Naive thymus-derived CD8-positive, alpha-beta T cell (primary cell): ENCODE results near the gene MATK. TPM values are rescaled to one million over a fixed set of nuclear protein-coding genes. Genes with fewer than 3 reads are reported as not detected.

ENCODE experiments used
- ATAC-seq, 2 donors: fragments of 150-1000 bp; cut with Tn5 transposase in 1 of 2; sonication (Bioruptor Pico), chemical (Tn5 transposase) in 1 of 2; 1 replicate in 1 of 2; 2 replicates in 1 of 2; pipeline ENCODE4 v1.10.0; 2021; ENCODE audit warnings: mild to moderate bottlenecking in 2 of 2, moderate library complexity in 2 of 2
- POLR2A ChIA-PET: fragments of 350-600 bp; sonication (Branson Sonifier 250); formaldehyde crosslinking; loops from one replicate; lab custom pipeline; 2021; ENCODE audit warnings: antibody characterized with exemption; lab: Charles Lee
- DNase-seq, 10 donors: peaks; one replicate each; pipeline versions ENCODE4 v3.0.0 to v3.0.0-alpha.2; 2020 to 2022
- H3K27ac Mint-ChIP-seq, 10 donors: one replicate each; pipeline ENCODE4 v1.8.0; 2020 to 2022; ENCODE audit warnings: mild to moderate bottlenecking in 10 of 10, mixed read lengths in 10 of 10, moderate library complexity in 4 of 10, inconsistent platforms in 1 of 10
- H3K27me3 Mint-ChIP-seq, 5 donors: one replicate each; pipeline ENCODE4 v1.8.0; 2021 to 2022; ENCODE audit warnings: mixed read lengths in 5 of 5
- H3K36me3 Mint-ChIP-seq, 3 donors: one replicate each; pipeline ENCODE4 v1.8.0; 2020 to 2022; ENCODE audit warnings: mixed read lengths in 3 of 3, mild to moderate bottlenecking in 2 of 3, inconsistent platforms in 1 of 3
- H3K4me1 Mint-ChIP-seq, 4 donors: one replicate each; pipeline ENCODE4 v1.8.0; 2021 to 2022; ENCODE audit warnings: mixed read lengths in 4 of 4
- H3K4me3 Mint-ChIP-seq, 10 donors: one replicate each; pipeline ENCODE4 v1.8.0; 2020 to 2022; ENCODE audit warnings: mild to moderate bottlenecking in 10 of 10, mixed read lengths in 10 of 10, moderate library complexity in 6 of 10, inconsistent platforms in 1 of 10
- H3K9me3 Mint-ChIP-seq, 9 donors: one replicate each; pipeline ENCODE4 v1.8.0; 2020 to 2022; ENCODE audit warnings: mixed read lengths in 9 of 9, mild to moderate bottlenecking in 3 of 9, inconsistent platforms in 1 of 9, moderate library complexity in 1 of 9
- polyA plus RNA-seq, 3 donors: library from polyadenylated mRNA; unstranded; fragments of 300-500 nt; fragmentation: Illumina TruSeq; gene quantifications; one replicate each; pipeline ENCODE4 v1.2.3, GENCODE V29; 2021
- total RNA-seq, 8 experiments: library from RNA in 2 of 8; stranded (reverse) in 2 of 8; gene quantifications; one replicate each; pipeline ENCODE4 v1.2.3 and lab custom pipeline; 2021 to 2026

The MATK gene
- total and polyA plus RNA-seq, 5 experiments from 2014 or later = 1.7 to 69.6 (median 25.2) TPM

- no peaks in the 10 kb centered on the region for H3K9me3 Mint-ChIP-seq
- no peaks in the 10 kb centered on the region for H3K36me3 Mint-ChIP-seq
- no peak for ATAC-seq
- no peaks in the 10 kb centered on the region for H3K27me3 Mint-ChIP-seq
- POLR2A ChIA-PET = interaction anchor here (0.5 to 3.6 kb wide), 4 partner anchors 9 to 1076 kb away, joined by 5 to 57 read pairs (median 8); partner anchors contain the start of genes APBA3 and MRPL54
- H3K27ac Mint-ChIP-seq = peak overlapping the region; percentile 77 to 97 (median 92)
- peak overlapping the region; percentile 49 to 87 (median 71) for H3K4me3 Mint-ChIP-seq
- H3K4me1 Mint-ChIP-seq = peaks cover 20 to 63% (median 50%) of the 10 kb centered on the region in 4 donors
- DNase-seq = no peak
These were observed 27.6 kb upstream of the MATK start for GRCh38 chr19:3813473-3814392.

GRCh38 chr19:3810708-3811355 lies 24.7 kb upstream of the MATK start:
- H3K4me3 Mint-ChIP-seq = peak overlapping the region in 2 of 10 donors; percentile 25 to 30
- POLR2A ChIA-PET = interaction anchor here (1.3 to 3.6 kb wide), 3 partner anchors 11 to 49 kb away, joined by 5 to 57 read pairs (median 13); partner anchors contain the start of genes APBA3 and MRPL54
- peak overlapping the region in 5 of 10 donors; percentile 15 to 87 (median 56) for H3K27ac Mint-ChIP-seq
- no peaks in the 10 kb centered on the region for H3K36me3 Mint-ChIP-seq
- no peak for DNase-seq
- ATAC-seq = no peak
- no peaks in the 10 kb centered on the region for H3K27me3 Mint-ChIP-seq
- H3K9me3 Mint-ChIP-seq = peaks cover 0 to 2% (median 0%) of the 10 kb centered on the region in 9 donors
- H3K4me1 Mint-ChIP-seq = peaks cover 20 to 62% (median 49%) of the 10 kb centered on the region in 4 donors

- H3K36me3 Mint-ChIP-seq = no peaks in the 10 kb centered on the region
- peaks cover 0 to 2% (median 0%) of the 10 kb centered on the region in 9 donors for H3K9me3 Mint-ChIP-seq
- H3K27ac Mint-ChIP-seq = peak overlapping the region in 3 of 10 donors; percentile 7 to 86 (median 67)
- H3K27me3 Mint-ChIP-seq = no peaks in the 10 kb centered on the region
- peaks cover 20 to 66% (median 52%) of the 10 kb centered on the region in 4 donors for H3K4me1 Mint-ChIP-seq
- H3K4me3 Mint-ChIP-seq = no peak overlapping the region
- POLR2A ChIA-PET = interaction anchor here (3.6 kb wide), 1 partner anchor 48 kb away, joined by 57 read pairs; the partner anchor contains the start of genes APBA3 and MRPL54
- ATAC-seq (no peak), DNase-seq (no peak)
These were observed 23.9 kb upstream of the MATK start for GRCh38 chr19:3809881-3810707.

GRCh38 chr19:3808420-3809143 lies 22.4 kb upstream of the MATK start:
- peaks cover 0 to 2% (median 0%) of the 10 kb centered on the region in 9 donors for H3K9me3 Mint-ChIP-seq
- no peaks in the 10 kb centered on the region for H3K36me3 Mint-ChIP-seq
- peaks cover 14 to 58% (median 42%) of the 10 kb centered on the region in 4 donors for H3K4me1 Mint-ChIP-seq
- H3K27me3 Mint-ChIP-seq = no peaks in the 10 kb centered on the region
- peak overlapping the region in 5 of 10 donors; percentile 31 to 65 (median 53) for H3K27ac Mint-ChIP-seq
- POLR2A ChIA-PET = no interaction called here
- peak overlapping the region in 1 of 10 donors; percentile 19 for H3K4me3 Mint-ChIP-seq
- DNase-seq (no peak), ATAC-seq (no peak)

GRCh38 chr19:3807574-3808354 lies 21.6 kb upstream of the MATK start:
- H3K36me3 Mint-ChIP-seq = no peaks in the 10 kb centered on the region
- DNase-seq = no peak
- peak overlapping the region in 8 of 10 donors; percentile 24 to 84 (median 60) for H3K27ac Mint-ChIP-seq
- H3K4me3 Mint-ChIP-seq = no peak overlapping the region
- no peaks in the 10 kb centered on the region for H3K27me3 Mint-ChIP-seq
- peaks cover 0 to 2% (median 0%) of the 10 kb centered on the region in 9 donors for H3K9me3 Mint-ChIP-seq
- peaks cover 9 to 55% (median 34%) of the 10 kb centered on the region in 4 donors for H3K4me1 Mint-ChIP-seq
- POLR2A ChIA-PET = no interaction called here
- no peak for ATAC-seq

GRCh38 chr19:3807131-3807480 lies 20.9 kb upstream of the MATK start:
- POLR2A ChIA-PET = no interaction called here
- peak overlapping the region in 1 of 10 donors; percentile 13 for H3K27ac Mint-ChIP-seq
- no peak for DNase-seq
- H3K4me3 Mint-ChIP-seq = no peak overlapping the region
- H3K27me3 Mint-ChIP-seq = no peaks in the 10 kb centered on the region
- H3K9me3 Mint-ChIP-seq = peaks cover 0 to 2% (median 0%) of the 10 kb centered on the region in 9 donors
- H3K4me1 Mint-ChIP-seq = peaks cover 6 to 51% (median 29%) of the 10 kb centered on the region in 4 donors
- no peak for ATAC-seq
- no peaks in the 10 kb centered on the region for H3K36me3 Mint-ChIP-seq

GRCh38 chr19:3805859-3806258 lies 19.7 kb upstream of the MATK start:
- ATAC-seq (no peak), DNase-seq (no peak)
- Mint-ChIP-seq H3K4me3 (no peak overlapping the region), H3K36me3 (no peaks in the 10 kb centered on the region), H3K27ac (no peak overlapping the region), H3K9me3 (peaks cover 0 to 2% (median 0%) of the 10 kb centered on the region in 9 donors), H3K4me1 (peaks cover 6 to 56% (median 34%) of the 10 kb centered on the region in 4 donors), H3K27me3 (no peaks in the 10 kb centered on the region)
- POLR2A ChIA-PET = interaction anchor here (0.8 kb wide), 1 partner anchor 11 kb away, joined by 3 read pairs; no protein-coding TSS in a partner anchor

- peaks cover 6 to 54% (median 34%) of the 10 kb centered on the region in 4 donors for H3K4me1 Mint-ChIP-seq
- no peak for ATAC-seq
- H3K27me3 Mint-ChIP-seq = no peaks in the 10 kb centered on the region
- no peak for DNase-seq
- peaks cover 0 to 2% (median 0%) of the 10 kb centered on the region in 9 donors for H3K9me3 Mint-ChIP-seq
- H3K36me3 Mint-ChIP-seq = no peaks in the 10 kb centered on the region
- peak overlapping the region in 1 of 10 donors; percentile 11 for H3K27ac Mint-ChIP-seq
- H3K4me3 Mint-ChIP-seq = no peak overlapping the region
- POLR2A ChIA-PET = interaction anchor here (2.0 kb wide), 1 partner anchor 42 kb away, joined by 6 read pairs; the partner anchor contains the start of gene MRPL54
These were observed 18.2 kb upstream of the MATK start for GRCh38 chr19:3804429-3804828.

- Mint-ChIP-seq H3K36me3 (no peaks in the 10 kb centered on the region), H3K27me3 (no peaks in the 10 kb centered on the region), H3K9me3 (peaks cover 0 to 2% (median 0%) of the 10 kb centered on the region in 9 donors), H3K27ac (peak overlapping the region in 3 of 10 donors; percentile 6 to 77 (median 37)), H3K4me1 (peaks cover 8 to 55% (median 38%) of the 10 kb centered on the region in 4 donors), H3K4me3 (no peak overlapping the region)
- DNase-seq = no peak
- no peak for ATAC-seq
- POLR2A ChIA-PET = interaction anchor here (2.0 kb wide), 1 partner anchor 41 kb away, joined by 6 read pairs; the partner anchor contains the start of gene MRPL54
These were observed 17.8 kb upstream of the MATK start for GRCh38 chr19:3803986-3804385.

GRCh38 chr19:3803114-3803888 lies 17.1 kb upstream of the MATK start:
- DNase-seq = no peak
- H3K9me3 Mint-ChIP-seq = peaks cover 0 to 2% (median 0%) of the 10 kb centered on the region in 9 donors

More at GRCh38 chr19:3803114-3803888, 17.1 kb upstream of the MATK start:
- Mint-ChIP-seq H3K4me3 (peak overlapping the region in 2 of 10 donors; percentile 30 to 33), H3K36me3 (no peaks in the 10 kb centered on the region), H3K4me1 (peaks cover 7 to 60% (median 41%) of the 10 kb centered on the region in 4 donors), H3K27ac (peak overlapping the region in 5 of 10 donors; percentile 24 to 81 (median 71)), H3K27me3 (no peaks in the 10 kb centered on the region)
- POLR2A ChIA-PET = interaction anchor here (2.0 kb wide), 1 partner anchor 41 kb away, joined by 6 read pairs; the partner anchor contains the start of gene MRPL54
- ATAC-seq = no peak
